ENCODE results near the gene REM2.

REM2 gene

GRCh38 chr14:22843123-22843925, 39.7 kb upstream of the REM2 start:
- no peak for DNase-seq (ENCODE audit: low read depth, low spot score)
- TF ChIP-seq, protein P1, sequence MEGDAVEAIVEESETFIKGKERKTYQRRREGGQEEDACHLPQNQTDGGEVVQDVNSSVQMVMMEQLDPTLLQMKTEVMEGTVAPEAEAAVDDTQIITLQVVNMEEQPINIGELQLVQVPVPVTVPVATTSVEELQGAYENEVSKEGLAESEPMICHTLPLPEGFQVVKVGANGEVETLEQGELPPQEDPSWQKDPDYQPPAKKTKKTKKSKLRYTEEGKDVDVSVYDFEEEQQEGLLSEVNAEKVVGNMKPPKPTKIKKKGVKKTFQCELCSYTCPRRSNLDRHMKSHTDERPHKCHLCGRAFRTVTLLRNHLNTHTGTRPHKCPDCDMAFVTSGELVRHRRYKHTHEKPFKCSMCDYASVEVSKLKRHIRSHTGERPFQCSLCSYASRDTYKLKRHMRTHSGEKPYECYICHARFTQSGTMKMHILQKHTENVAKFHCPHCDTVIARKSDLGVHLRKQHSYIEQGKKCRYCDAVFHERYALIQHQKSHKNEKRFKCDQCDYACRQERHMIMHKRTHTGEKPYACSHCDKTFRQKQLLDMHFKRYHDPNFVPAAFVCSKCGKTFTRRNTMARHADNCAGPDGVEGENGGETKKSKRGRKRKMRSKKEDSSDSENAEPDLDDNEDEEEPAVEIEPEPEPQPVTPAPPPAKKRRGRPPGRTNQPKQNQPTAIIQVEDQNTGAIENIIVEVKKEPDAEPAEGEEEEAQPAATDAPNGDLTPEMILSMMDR (IDR thresholded peaks at IDR 0.05; ENCODE audit: insufficient read depth, low read length, missing control alignments): no peak
- CTCF ChIA-PET: interaction anchor here (0.8 to 13.5 kb wide), 6 partner anchors 7 to 291 kb away, joined by 3 to 272 read pairs (median 4); no protein-coding TSS in a partner anchor
- POLR2A ChIA-PET: interaction anchor here (1.0 kb wide), 1 partner anchor 20 kb away, joined by 3 read pairs; no protein-coding TSS in a partner anchor
- H3K4me3 ChIP-seq (ENCODE audit: low read depth, low read length): no peak overlapping the region

GRCh38 chr14:22844221-22845102, 38.6 kb upstream of the REM2 start:
- TF ChIP-seq, protein P1 (IDR thresholded peaks at IDR 0.05; ENCODE audit: insufficient read depth, low read length, missing control alignments): no peak
- ChIA-PET CTCF (interaction anchor here (1.2 to 13.5 kb wide), 7 partner anchors 6 to 284 kb away, joined by 4 to 272 read pairs (median 6); no protein-coding TSS in a partner anchor), POLR2A (no interaction called here)
- DNase-seq (ENCODE audit: low read depth, low spot score): no peak
- no peak overlapping the region for H3K4me3 ChIP-seq (ENCODE audit: low read depth, low read length)

DNA sequence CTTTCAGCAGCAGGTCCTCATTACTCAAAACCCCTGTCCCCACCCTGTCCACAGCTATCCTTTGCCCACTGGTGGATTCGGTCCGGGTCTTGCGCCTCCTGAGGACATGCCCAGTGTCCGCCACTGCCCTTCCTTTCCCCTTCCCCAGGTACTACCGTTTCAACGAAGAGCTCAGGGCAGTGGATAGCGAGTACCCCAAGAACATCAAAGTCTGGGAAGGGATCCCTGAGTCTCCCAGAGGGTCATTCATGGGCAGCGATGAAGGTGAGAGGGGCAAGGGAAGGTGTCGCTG, 38.0 kb upstream of the REM2 start:
- POLR2A ChIA-PET: no interaction called here
- no peak overlapping the region for H3K4me3 ChIP-seq (ENCODE audit: low read depth, low read length)
- CTCF ChIA-PET: interaction anchor here (1.2 to 10.9 kb wide), 7 partner anchors 7 to 284 kb away, joined by 4 to 272 read pairs (median 6); partner anchors contain the start of gene MMP14
- TF ChIP-seq, protein P1 (IDR thresholded peaks at IDR 0.05; ENCODE audit: insufficient read depth, low read length, missing control alignments): no peak
- no peak for DNase-seq (ENCODE audit: low read depth, low spot score)

DNA sequence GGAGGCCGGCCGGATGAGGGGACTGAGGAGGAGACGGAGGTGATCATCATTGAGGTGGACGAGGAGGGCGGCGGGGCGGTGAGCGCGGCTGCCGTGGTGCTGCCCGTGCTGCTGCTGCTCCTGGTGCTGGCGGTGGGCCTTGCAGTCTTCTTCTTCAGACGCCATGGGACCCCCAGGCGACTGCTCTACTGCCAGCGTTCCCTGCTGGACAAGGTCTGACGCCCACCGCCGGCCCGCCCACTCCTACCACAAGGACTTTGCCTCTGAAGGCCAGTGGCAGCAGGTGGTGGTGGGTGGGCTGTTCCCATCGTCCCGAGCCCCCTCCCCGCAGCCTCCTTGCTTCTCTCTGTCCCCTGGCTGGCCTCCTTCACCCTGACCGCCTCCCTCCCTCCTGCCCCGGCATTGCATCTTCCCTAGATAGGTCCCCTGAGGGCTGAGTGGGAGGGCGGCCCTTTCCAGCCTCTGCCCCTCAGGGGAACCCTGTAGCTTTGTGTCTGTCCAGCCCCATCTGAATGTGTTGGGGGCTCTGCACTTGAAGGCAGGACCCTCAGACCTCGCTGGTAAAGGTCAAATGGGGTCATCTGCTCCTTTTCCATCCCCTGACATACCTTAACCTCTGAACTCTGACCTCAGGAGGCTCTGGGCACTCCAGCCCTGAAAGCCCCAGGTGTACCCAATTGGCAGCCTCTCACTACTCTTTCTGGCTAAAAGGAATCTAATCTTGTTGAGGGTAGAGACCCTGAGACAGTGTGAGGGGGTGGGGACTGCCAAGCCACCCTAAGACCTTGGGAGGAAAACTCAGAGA, 37.0 kb upstream of the REM2 start:
- no peak for DNase-seq (ENCODE audit: low read depth, low spot score)
- no peak overlapping the region for H3K4me3 ChIP-seq (ENCODE audit: low read depth, low read length)
- ChIA-PET CTCF (interaction anchor here (1.0 to 10.9 kb wide), 7 partner anchors 8 to 291 kb away, joined by 3 to 272 read pairs (median 6); partner anchors contain the start of gene MMP14), POLR2A (interaction anchor here (7.3 kb wide), 1 partner anchor 9 kb away, joined by 158 read pairs; the partner anchor contains the start of gene MMP14)
- TF ChIP-seq, protein P1 (IDR thresholded peaks at IDR 0.05; ENCODE audit: insufficient read depth, low read length, missing control alignments): no peak

- DNase-seq (ENCODE audit: low read depth, low spot score): no peak
- TF ChIP-seq, protein P1 (IDR thresholded peaks at IDR 0.05; ENCODE audit: insufficient read depth, low read length, missing control alignments): no peak
- POLR2A ChIA-PET: interaction anchor here (7.3 kb wide), 1 partner anchor 10 kb away, joined by 158 read pairs; the partner anchor contains the start of gene MMP14
- H3K4me3 ChIP-seq (ENCODE audit: low read depth, low read length): no peak overlapping the region
- CTCF ChIA-PET: interaction anchor here (1.0 to 10.9 kb wide), 5 partner anchors 8 to 292 kb away, joined by 3 to 272 read pairs (median 6); partner anchors contain the start of gene MMP14
Observed at GRCh38 chr14:22846811-22847307, 36.2 kb upstream of the REM2 start.
